ENCODE results near the gene LRP1B.
"Not testable (repeated sequence)": the region's sequence is repeated elsewhere in the genome, so short reads cannot be mapped to it uniquely, and the experiment has no call there.

Gene LRP1B

GRCh38 chr2:140654565-140654964 is 1476.3 kb downstream of the LRP1B start:
- ATAC-seq = peak; percentile 78

GRCh38 chr2:140650825-140651224 is 1480.0 kb downstream of the LRP1B start:
- TF ChIP-seq ISL1 (CRISPR knock-in tag; IDR thresholded peaks at IDR 0.05) (peak; percentile 66), CREB5 (CRISPR knock-in tag; IDR thresholded peaks at IDR 0.05; ENCODE audit: low read depth) (no peak), ZNF70 (CRISPR knock-in tag; IDR thresholded peaks at IDR 0.05) (no peak)
- ATAC-seq = no peak; the same call in 2 of the 3 replicates

More at GRCh38 chr2:140654565-140654964, 1476.3 kb downstream of the LRP1B start:
- TF ChIP-seq CREB5 (CRISPR knock-in tag; IDR thresholded peaks at IDR 0.05; ENCODE audit: low read depth) (no peak; the same call in 1 of the 2 replicates), ZNF70 (CRISPR knock-in tag; IDR thresholded peaks at IDR 0.05) (no peak), ZC3H10 (CRISPR knock-in tag; IDR thresholded peaks at IDR 0.05) (no peak; the same call in 1 of the 2 replicates), ISL1 (CRISPR knock-in tag; IDR thresholded peaks at IDR 0.05) (peak; percentile 73), GLIS3 (CRISPR knock-in tag; IDR thresholded peaks at IDR 0.05) (no peak), TCF4 (CRISPR knock-in tag; IDR thresholded peaks at IDR 0.05; ENCODE audit: borderline replicate concordance) (peak; percentile 82), CSRNP3 (CRISPR knock-in tag; IDR thresholded peaks at IDR 0.05) (0 out of 2 replicates have a peak, but pooled peaks have one; percentile 45), SNAI2 (CRISPR knock-in tag; IDR thresholded peaks at IDR 0.05) (no peak), ARNTL (CRISPR knock-in tag; IDR thresholded peaks at IDR 0.05; ENCODE audit: borderline replicate concordance, low read depth) (no peak)

- ATAC-seq = not testable (repeated sequence)
Measured at GRCh38 chr2:140650134-140650533, 1480.7 kb downstream of the LRP1B start.

GRCh38 chr2:140648393-140648792 is 1482.4 kb downstream of the LRP1B start:
- no peak for TF ChIP-seq POU6F1 (CRISPR knock-in tag; IDR thresholded peaks at IDR 0.05; ENCODE audit: borderline replicate concordance, low read depth)
- TF ChIP-seq PPARA (CRISPR knock-in tag; IDR thresholded peaks at IDR 0.05; ENCODE audit: borderline replicate concordance) = no peak
- TF ChIP-seq ARNTL (CRISPR knock-in tag; IDR thresholded peaks at IDR 0.05; ENCODE audit: borderline replicate concordance, low read depth) = no peak
- TF ChIP-seq PATZ1 (CRISPR knock-in tag; IDR thresholded peaks at IDR 0.05; ENCODE audit: borderline replicate concordance) = no peak
- no peak for TF ChIP-seq CSRNP3 (CRISPR knock-in tag; IDR thresholded peaks at IDR 0.05)
- no peak for TF ChIP-seq SNAI2 (CRISPR knock-in tag; IDR thresholded peaks at IDR 0.05)
- TF ChIP-seq CSDC2 (CRISPR knock-in tag; IDR thresholded peaks at IDR 0.05) = no peak
- no peak for TF ChIP-seq TSHZ2 (CRISPR knock-in tag; IDR thresholded peaks at IDR 0.05)
- no peak for ATAC-seq

Data from SK-N-SH treated with all-trans-retinoic acid at 6 μM for 48 hours (cell line).